NCI-H226 (cell line): ENCODE data around the gene CASP3.
"Not testable (repeated sequence)": the region's sequence is repeated elsewhere in the genome, so short reads cannot be mapped to it uniquely, and the experiment has no call there.

Source experiments
- DNase-seq: peaks from one replicate; pipeline ENCODE4 v3.0.0-alpha.2; 2015

CASP3 gene

GRCh38 chr4:184628103-184628502, 21.1 kb downstream of the CASP3 start:
- no peak for DNase-seq

GRCh38 chr4:184625783-184626596, 23.3 kb downstream of the CASP3 start:
- not testable (repeated sequence) for DNase-seq

- DNase-seq = no peak
Measured at GRCh38 chr4:184624972-184625554, 24.2 kb downstream of the CASP3 start.

DNA sequence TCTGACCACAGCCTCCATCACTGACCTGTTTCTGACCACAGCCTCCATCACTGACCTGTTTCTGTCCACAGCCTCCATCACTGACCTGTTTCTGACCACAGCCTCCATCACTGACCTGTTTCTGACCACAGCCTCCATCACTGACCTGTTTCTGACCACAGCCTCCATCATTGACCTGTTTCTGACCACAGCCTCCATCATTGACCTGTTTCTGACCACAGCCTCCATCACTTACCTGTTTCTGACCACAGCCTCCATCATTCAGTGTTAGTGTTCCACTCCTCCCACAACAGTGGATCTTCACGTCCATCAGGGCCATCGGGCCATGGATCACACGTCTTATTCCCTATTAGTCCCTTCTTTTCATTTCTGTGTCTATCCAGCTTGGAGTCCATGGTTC, 24.7 kb downstream of the CASP3 start:
- DNase-seq = not testable (repeated sequence)

DNA sequence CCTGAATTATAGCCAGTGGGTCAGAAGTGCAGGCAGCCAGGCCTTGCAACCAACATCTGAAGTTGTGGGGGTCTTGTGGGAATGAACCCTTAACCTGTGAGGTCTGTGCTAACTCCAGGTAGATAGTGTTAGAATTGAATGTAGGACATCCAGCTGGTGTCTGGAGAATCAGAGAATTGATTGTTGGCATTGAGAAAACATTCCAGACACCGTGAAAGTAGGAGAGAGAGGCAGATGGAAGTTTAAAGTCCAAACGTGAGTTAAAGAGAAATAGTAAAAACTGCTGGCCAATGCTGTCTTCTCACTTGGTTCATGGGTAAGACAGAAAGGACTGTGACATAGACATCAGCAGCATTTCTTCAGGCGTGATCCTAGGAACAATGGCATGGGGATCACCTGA, 27.7 kb downstream of the CASP3 start:
- no peak for DNase-seq

GRCh38 chr4:184620212-184620867, 28.9 kb downstream of the CASP3 start:
- no peak for DNase-seq

DNA sequence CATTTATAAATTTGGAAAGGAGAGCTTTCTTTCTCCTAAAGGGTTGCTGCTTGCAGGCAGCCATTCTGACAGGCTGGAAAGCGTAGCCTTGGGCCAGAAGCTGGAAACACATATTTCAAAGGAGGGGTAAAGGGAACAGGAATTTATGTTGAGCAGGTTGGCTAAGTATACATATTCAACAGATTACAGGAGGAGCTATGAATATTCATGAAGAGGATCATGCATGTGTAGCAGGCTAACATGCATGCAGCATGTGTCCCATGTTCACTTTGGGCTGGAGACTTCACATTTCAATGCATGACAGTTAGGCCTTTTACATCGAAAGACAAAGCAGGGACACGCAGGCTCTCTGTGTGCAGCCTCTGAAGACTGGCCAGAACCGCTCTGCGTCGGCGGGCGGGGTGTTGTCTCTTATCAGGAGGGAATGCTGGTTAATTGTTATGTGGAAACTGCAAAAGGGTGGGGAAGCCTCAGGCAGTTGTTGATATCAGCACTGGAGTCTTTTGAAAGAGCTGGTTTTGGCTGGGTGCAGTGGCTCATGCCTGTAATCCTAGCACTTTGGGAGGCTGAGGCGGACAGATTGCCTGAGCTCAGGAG, 31.5 kb downstream of the CASP3 start:
- DNase-seq = peak; percentile 57

GRCh38 chr4:184616633-184617551, 32.4 kb downstream of the CASP3 start:
- no peak for DNase-seq

- not testable (repeated sequence) for DNase-seq
Measured at GRCh38 chr4:184616168-184616567, 33.1 kb downstream of the CASP3 start.

- DNase-seq = no peak
Measured at GRCh38 chr4:184614509-184614908, 34.7 kb downstream of the CASP3 start.

GRCh38 chr4:184613405-184613804, 35.8 kb downstream of the CASP3 start:
- DNase-seq = no peak

DNA sequence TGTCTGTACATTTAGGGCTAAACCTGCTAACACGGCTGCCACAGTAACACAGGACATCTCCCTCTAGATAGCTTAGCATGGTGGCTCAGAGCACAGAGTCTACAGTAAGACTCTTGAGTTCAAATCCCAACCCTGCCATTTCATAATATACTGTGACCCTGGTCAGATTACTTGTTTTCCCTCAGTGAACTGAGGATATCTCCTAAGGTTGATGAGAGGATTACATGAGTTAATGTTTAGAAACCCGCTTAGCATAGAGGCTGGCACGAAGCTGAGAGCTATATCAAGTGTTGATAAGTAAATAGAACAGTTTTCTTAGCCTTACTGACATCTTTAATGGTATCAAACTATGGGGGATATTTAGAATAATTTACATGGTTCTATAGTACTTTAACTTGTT, 37.2 kb downstream of the CASP3 start:
- DNase-seq = no peak

DNA sequence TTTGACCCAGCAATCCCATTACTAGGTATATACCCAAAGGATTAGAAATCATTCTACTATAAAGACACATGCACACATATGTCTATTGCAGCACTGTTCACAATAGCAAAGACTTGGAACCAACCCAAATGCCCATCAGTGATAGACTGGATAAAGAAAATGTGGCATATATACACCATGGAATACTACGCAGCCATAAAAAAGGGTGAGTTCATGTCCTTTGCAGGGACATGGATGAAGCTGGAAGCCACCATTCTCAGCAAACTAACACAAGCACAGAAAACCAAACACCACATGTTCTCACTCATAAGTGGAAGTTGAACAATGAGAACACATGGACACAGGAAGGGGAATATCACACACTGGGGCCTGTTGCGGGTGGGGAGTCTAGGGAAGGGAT, 41.8 kb downstream of the CASP3 start:
- DNase-seq = not testable (repeated sequence)

- DNase-seq = not testable (repeated sequence)
Measured at GRCh38 chr4:184602857-184603256, 46.4 kb downstream of the CASP3 start.

- not testable (repeated sequence) for DNase-seq
Measured at GRCh38 chr4:184600982-184601381, 48.3 kb downstream of the CASP3 start.

GRCh38 chr4:184599492-184600135, 49.6 kb downstream of the CASP3 start:
- peak; percentile 82 for DNase-seq

GRCh38 chr4:184598753-184599491, 50.3 kb downstream of the CASP3 start:
- DNase-seq = peak; percentile 82

- DNase-seq = peak; percentile 61
Measured at GRCh38 chr4:184596617-184597185, 52.5 kb downstream of the CASP3 start.

DNA sequence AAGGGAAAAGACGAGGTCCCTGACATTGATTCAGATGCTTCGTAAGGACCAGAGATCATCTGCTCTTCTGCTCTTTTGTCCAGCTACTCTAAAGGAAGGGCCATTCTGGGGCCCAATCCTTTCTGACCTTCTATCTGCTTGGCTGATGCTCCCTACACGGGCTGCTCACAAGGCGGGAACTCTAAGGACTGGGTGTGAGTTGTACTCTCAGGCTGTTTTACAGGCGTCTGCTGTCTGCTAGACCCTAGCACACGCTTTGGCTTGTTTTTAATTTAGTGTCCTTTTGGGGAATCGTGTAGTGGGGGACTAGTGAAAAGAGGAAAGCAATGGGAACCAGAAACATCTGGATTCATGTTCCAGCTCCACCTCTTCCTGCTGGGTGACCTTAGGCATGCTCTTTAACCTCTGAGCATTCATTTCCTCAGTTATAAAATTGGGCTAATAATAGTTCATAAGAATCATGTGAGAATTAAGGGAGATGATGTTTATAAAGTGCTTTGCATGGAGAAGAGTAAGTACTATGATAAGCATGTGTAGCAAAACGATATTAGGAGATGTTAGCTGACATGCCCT, 53.1 kb downstream of the CASP3 start:
- DNase-seq = no peak

GRCh38 chr4:184595430-184595829, 53.8 kb downstream of the CASP3 start:
- DNase-seq = no peak
